HG02981 (cell line): Measurements from ENCODE around the gene USHBP1.

ENCODE experiments used
- ATAC-seq: cut with Tn5 transposase; IDR thresholded peaks from one replicate; pipeline ENCODE4 v1.9.1; 2021; ENCODE audit warnings: mild to moderate bottlenecking, moderate library complexity; ENCODE audit not compliant: unreplicated experiment

USHBP1 gene

GRCh38 chr19:17266589-17266974 lies 2.0 kb upstream of the USHBP1 start:
- ATAC-seq = no peak

DNA sequence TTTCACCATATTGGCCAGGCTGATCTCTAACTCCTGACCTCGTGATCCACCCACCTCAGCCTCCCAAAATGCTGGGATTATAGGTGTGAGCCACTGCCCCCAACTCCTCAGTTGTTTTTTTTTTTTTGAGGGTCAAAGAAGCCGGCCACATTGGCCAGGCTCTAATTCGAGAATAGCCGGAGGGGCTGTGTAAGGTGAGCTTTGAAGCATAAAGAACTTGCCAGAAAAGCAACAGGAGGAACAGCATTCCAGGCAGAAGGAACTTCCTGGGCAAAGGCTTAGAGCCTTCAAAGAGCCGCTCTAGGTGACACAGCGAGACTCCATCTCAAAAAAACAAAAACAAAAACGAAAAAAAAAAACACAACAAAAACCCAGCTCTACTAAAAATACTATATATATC lies 1.5 kb upstream of the USHBP1 start:
- no peak for ATAC-seq

GRCh38 chr19:17263712-17264640 lies 569 bp downstream of the USHBP1 start:
- no peak for ATAC-seq

GRCh38 chr19:17262557-17262956 lies 2.0 kb downstream of the USHBP1 start:
- ATAC-seq = no peak

- peak; percentile 69 for ATAC-seq
Observed at GRCh38 chr19:17260842-17261325, 3.7 kb downstream of the USHBP1 start.

GRCh38 chr19:17259934-17260333 lies 4.6 kb downstream of the USHBP1 start:
- no peak for ATAC-seq

- ATAC-seq = no peak
Observed at GRCh38 chr19:17259118-17259780, 5.3 kb downstream of the USHBP1 start.

DNA sequence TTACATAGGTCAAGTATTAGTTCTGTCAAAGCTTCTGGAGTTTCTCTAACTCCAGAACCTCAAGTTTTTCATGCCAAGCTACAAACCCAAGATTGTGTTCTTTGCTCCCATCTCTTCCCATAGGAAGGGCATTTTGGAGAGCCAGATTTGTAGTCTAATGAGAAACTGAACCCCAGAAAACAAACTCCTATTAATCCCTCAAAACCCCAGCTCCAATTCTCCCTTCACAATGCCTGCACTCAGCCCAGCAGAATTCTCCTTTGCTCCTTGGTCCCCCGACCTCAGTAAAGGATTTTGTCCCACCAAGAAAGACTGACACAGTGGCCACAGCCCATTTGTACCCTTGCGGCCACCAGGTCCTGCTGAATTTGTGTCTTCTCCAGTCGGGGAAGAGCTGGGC lies 8.4 kb downstream of the USHBP1 start:
- ATAC-seq = no peak

GRCh38 chr19:17255150-17255621 lies 9.4 kb downstream of the USHBP1 start:
- ATAC-seq = no peak

- ATAC-seq = no peak
Observed at GRCh38 chr19:17254636-17255035, 9.9 kb downstream of the USHBP1 start.

DNA sequence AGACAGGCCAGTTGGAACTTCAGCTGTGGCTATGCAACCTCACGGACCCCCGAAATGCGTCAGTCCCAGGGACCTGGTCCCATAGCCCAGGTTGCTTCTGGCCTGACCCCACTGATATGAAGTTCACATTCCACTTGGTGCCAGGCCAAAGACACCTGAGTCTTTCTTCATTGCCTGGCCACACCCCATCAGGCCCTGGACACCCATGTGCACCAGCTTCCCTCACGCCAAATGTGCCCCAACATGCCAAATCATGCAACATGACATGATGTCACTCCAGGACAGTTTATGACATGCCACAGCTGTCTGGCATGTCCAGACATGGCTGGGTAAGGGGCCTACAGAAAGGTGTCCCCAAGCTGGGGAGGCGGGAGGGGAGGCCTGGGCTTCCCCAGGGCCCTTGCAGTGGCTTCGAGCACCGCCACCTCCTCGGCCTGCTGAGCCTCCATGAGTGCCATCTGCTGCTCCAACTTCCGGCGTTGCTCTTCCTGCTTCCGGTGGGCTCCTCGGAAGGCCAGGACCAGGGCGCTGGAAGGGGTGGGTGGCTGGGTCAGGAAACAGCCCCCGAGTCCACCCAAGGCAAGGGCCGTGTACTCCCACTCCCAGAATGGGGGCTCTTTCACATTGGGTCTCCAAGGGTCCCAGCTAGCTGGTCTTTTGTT lies 14.5 kb downstream of the USHBP1 start:
- ATAC-seq = no peak

DNA sequence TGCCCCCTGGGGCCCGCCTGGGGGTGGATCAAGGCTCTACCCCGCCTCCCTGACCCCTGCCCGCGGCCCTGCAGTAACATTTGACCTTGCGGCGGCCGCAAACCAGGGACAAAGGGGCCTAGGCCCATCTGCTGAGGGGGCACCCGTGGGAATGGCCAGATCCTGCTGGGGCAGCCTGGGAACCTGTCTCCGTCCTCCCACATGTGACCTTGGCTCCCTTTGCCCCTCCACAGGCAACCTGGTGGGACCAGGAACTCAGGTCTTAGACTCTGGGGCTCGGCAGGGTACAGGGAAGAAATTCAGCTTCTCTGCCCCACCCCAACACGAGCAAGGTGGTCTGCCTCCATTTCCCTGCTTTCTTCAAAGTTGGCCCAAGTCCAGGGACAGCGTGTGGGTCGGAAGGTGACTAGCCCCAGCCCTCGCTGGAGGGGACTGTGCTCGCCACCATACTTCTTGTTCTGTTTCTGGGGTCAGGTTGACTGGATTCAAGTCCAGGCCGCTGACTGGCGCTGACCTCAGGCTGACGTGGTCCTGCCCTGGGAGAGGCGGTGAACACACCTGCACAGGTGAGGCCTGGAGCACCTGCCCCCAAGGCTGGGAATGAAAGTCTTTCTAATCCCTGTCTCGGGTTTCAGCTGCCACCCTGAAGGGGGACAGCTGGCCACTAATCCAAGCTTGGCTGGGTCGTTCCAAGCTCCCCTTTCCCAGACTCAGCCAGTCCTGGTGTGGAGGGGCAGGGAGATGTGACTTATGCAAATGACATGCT lies 16.4 kb downstream of the USHBP1 start:
- ATAC-seq = no peak

DNA sequence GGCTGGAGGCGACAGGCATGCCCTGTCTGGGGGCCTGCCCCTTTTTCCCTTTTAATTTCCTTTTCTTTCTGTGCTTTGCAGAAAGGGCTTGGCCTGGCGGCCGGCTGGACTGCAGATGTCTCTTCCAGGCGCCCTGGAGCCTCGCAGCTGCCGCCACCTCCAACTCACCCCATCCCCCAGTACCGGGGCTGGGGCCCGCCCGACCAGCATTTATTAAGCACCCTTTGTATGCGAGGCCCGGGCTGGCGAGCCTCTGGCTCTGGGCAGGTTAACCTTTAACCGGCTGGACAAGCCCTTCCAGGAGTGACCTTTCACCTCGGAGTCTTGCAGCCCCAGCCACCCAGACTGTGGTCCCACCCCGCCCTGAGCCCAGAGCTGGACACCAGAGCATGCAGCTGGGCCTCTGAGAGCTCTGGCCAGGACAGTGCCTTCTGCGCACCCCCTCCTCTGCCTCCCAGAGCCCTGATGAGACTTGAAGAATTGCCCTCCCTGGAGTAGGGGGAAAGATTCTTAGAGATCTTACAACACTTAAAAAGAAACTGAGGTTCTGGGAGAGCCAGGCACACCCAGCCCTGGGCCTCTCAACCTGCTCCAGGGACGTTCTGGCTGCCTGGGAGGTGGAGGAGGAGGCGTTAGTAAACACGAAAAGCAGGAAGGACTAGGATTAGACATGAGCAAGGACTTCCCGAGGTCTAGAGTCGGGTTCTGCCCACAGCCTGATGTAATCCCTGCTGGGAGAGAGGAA lies 17.7 kb downstream of the USHBP1 start:
- ATAC-seq = no peak

DNA sequence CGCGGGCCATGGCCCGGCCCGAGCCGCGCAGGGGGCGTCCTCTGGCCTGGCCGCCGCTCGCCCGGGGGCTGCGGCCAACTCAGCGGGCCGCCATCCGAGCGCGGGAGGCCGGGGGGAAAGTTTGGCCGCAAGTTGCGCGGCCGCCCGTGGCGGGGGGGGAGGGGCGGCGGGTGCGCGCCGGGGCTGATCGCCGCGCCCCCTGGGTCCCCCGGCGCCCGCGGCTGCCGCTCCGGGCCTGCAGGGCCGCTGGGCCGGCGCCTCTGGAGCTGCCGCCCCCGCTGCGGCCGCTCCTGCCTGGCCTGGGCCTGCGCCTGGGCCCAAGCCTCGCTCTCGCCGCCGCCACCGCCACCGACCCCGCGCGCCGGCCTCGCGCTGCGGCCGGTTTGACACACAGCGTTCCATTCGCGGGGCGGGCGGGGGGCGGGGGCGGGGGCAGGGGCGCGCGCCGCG lies 19.0 kb downstream of the USHBP1 start, which contains the start of gene NR2F6:
TSS of gene NR2F6 (minus strand) at position 385 of the 450 bp plus-strand sequence. CDS start 699 bp downstream, outside the sequence.
- ATAC-seq = no peak

DNA sequence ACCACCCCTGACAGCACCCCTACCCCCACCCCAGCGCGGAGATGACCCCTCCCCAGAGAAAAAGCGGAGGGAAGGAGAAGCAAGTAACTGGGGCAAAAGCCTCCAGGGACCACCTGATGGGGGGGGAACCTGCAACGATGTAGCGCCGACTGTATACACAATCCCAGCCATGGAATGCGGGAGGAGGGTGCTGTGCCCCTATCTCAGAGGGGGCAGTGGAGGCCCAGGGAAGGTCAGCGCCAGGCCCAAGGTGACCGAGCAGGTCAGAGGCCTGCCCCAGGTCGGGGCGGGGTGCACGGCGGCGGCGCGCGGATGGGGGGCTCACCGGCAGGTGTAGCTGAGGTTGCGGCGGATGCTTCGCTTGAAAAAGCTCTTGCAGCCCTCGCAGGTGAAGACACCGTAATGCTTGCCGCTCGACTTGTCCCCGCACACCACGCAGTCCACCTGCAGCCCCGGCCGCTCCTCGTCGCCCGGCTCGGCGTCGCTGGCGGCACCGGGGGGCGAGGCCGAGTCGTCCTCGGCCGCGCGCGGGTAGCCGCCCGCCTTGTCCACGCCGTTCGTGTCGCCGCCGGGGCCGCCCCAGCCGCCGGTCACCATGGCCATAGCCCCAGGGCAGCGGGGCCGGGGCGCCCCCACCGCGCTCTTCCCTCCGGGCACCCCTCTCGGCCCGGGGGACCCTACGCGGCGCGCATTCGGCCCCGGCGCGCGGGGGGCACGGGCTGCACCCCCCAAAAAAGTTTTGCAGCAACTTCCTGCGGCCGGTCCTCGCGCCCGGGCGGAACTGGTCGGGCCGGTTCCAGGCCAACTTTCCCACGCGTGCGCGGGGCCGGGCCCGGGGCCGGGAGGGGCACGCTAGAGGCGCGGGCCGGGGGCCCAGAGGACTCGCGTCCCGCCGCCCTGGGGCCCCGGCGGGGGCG lies 19.7 kb downstream of the USHBP1 start:
- no peak for ATAC-seq

- ATAC-seq = no peak
Observed at GRCh38 chr19:17243830-17244617, 20.5 kb downstream of the USHBP1 start.

DNA sequence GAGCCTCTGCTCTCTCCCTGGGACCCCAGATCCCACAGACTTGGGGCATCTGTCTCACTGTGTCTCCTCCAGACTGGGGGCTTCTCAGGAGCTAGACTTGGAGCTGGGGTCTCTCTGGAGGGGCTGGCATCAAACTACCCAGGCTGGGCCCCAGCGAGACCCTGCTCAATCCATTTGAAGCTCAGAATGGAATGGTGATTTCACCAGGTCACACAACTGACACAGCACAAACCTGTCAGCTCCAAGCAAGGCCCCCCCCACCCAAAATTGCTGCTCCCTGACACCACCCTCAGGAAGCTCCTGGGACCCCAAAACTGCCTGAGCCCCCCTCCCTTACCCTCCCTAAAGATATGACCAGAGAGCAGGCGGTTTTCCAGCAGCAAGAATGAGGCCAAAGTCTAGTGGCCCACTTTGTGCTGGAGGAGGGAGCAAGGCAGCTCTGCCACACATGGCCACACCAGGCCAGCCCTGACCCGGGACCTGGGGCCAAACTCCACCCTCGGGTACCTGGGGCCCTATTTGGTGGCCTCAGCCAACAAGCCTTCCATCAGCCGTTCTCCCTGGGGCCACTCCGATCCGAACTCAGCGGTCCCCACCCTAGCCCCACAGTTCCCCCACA lies 21.2 kb downstream of the USHBP1 start:
- ATAC-seq = no peak
